HEK293 (cell line): ENCODE measurements around the gene ISG20L2.

ENCODE experiments used
- BCL11A ChIP-seq: fragments of 450-650 bp; formaldehyde crosslinking; IDR thresholded peaks from 2 replicates; pipeline ENCODE4 v1.5.1; 2016; ENCODE audit warnings: low read depth, missing biosample characterization, missing genetic modification characterization
- HOXD13 ChIP-seq: sonication (generic); formaldehyde crosslinking; IDR thresholded peaks from 2 replicates; pipeline ENCODE4 v1.8.0; 2022; ENCODE audit warnings: missing genetic modification reagents, borderline replicate concordance
- IKZF3 ChIP-seq: fragments of 450-650 bp; IDR thresholded peaks from 2 replicates; pipeline ENCODE4 v1.5.0; 2018; ENCODE audit warnings: missing biosample characterization, mild to moderate bottlenecking, missing genetic modification characterization, moderate library complexity
- SP3 ChIP-seq: fragments of 450-650 bp; formaldehyde crosslinking; IDR thresholded peaks from 2 replicates; pipeline ENCODE4 v1.5.1; 2016; ENCODE audit warnings: missing biosample characterization, missing genetic modification characterization
- TCF7L2 ChIP-seq: IDR thresholded peaks from 2 replicates; pipeline ENCODE4 v1.6.1; 2011; ENCODE audit warnings: low read depth, mild to moderate bottlenecking, inconsistent platforms, low read length, moderate library complexity, borderline replicate concordance
- TRIM28 ChIP-seq: IDR thresholded peaks from 2 replicates; pipeline ENCODE4 v1.6.1; 2011; ENCODE audit warnings: low read length, control low read depth, borderline replicate concordance
- WT1 ChIP-seq: fragments of 450-650 bp; formaldehyde crosslinking; IDR thresholded peaks from 2 replicates; pipeline ENCODE4 v1.5.1; 2016; ENCODE audit warnings: missing biosample characterization, missing genetic modification characterization
- ZBTB10 ChIP-seq: fragments of 450-650 bp; formaldehyde crosslinking; IDR thresholded peaks from 2 replicates; pipeline ENCODE4 v1.5.1; 2016; ENCODE audit warnings: missing biosample characterization, missing genetic modification characterization
- ZBTB17 ChIP-seq: fragments of 450-650 bp; formaldehyde crosslinking; IDR thresholded peaks from 2 replicates; pipeline ENCODE4 v1.5.1; 2016; ENCODE audit warnings: missing biosample characterization, missing genetic modification characterization
- ZFHX2 ChIP-seq: fragments of 450-650 bp; formaldehyde crosslinking; conservative IDR thresholded peaks from 2 replicates; pipeline ENCODE4 v1.5.1; 2016; ENCODE audit warnings: missing biosample characterization, missing genetic modification characterization
- ZNF10 ChIP-seq: fragments of 450-650 bp; formaldehyde crosslinking; IDR thresholded peaks from 2 replicates; pipeline ENCODE4 v1.5.1; 2017; ENCODE audit warnings: missing biosample characterization, missing genetic modification characterization
- ZNF169 ChIP-seq: fragments of 450-650 bp; formaldehyde crosslinking; IDR thresholded peaks from 2 replicates; pipeline ENCODE4 v1.5.1; 2016; ENCODE audit warnings: missing biosample characterization, missing genetic modification characterization
- ZNF174 ChIP-seq: fragments of 450-650 bp; formaldehyde crosslinking; IDR thresholded peaks from 2 replicates; pipeline ENCODE4 v1.5.0; 2017; ENCODE audit warnings: missing biosample characterization, mild to moderate bottlenecking, missing genetic modification characterization
- ZNF202 ChIP-seq: fragments of 450-650 bp; formaldehyde crosslinking; IDR thresholded peaks from 2 replicates; pipeline ENCODE4 v1.5.1; 2016; ENCODE audit warnings: missing biosample characterization, missing genetic modification characterization, borderline replicate concordance
- ZNF221 ChIP-seq: fragments of 450-650 bp; formaldehyde crosslinking; IDR thresholded peaks from 2 replicates; pipeline ENCODE4 v1.5.1; 2017; ENCODE audit warnings: missing biosample characterization, missing genetic modification characterization, borderline replicate concordance
- ZNF341 ChIP-seq: fragments of 450-650 bp; formaldehyde crosslinking; IDR thresholded peaks from 2 replicates; pipeline ENCODE4; 2016; ENCODE audit warnings: low read depth, missing biosample characterization, missing genetic modification characterization
- ZNF362 ChIP-seq: fragments of 450-650 bp; formaldehyde crosslinking; IDR thresholded peaks from 2 replicates; pipeline ENCODE4 v1.5.1; 2016; ENCODE audit warnings: missing biosample characterization, missing genetic modification characterization
- ZNF37A ChIP-seq: fragments of 450-650 bp; IDR thresholded peaks from 2 replicates; pipeline ENCODE4 v1.5.1; 2018; ENCODE audit warnings: missing biosample characterization, missing genetic modification characterization
- ZNF600 ChIP-seq: fragments of 450-650 bp; formaldehyde crosslinking; IDR thresholded peaks from 2 replicates; pipeline ENCODE4 v1.5.1; 2016; ENCODE audit warnings: missing biosample characterization, missing genetic modification characterization
- ZNF654 ChIP-seq: fragments of 450-650 bp; formaldehyde crosslinking; IDR thresholded peaks from 2 replicates; pipeline ENCODE4 v1.5.1; 2016; ENCODE audit warnings: low read depth, missing biosample characterization, missing genetic modification characterization
- ZNF785 ChIP-seq: fragments of 450-650 bp; formaldehyde crosslinking; IDR thresholded peaks from 2 replicates; pipeline ENCODE4 v1.5.1; 2016; ENCODE audit warnings: missing biosample characterization, missing genetic modification characterization
- ZNF843 ChIP-seq: fragments of 450-650 bp; formaldehyde crosslinking; IDR thresholded peaks from 2 replicates; pipeline ENCODE4 v1.5.1; 2016; ENCODE audit warnings: missing biosample characterization, missing genetic modification characterization
- ZSCAN5A ChIP-seq: fragments of 450-650 bp; formaldehyde crosslinking; IDR thresholded peaks from 2 replicates; pipeline ENCODE4 v1.5.1; 2016; ENCODE audit warnings: missing biosample characterization, missing genetic modification characterization
- TF ChIP-seq, protein P1 (sequence below): fragments of 450-650 bp; formaldehyde crosslinking; IDR thresholded peaks from 2 replicates; pipeline ENCODE4 v1.5.1; 2016; ENCODE audit warnings: missing biosample characterization, missing genetic modification characterization
- TF ChIP-seq, protein P2 (sequence below): fragments of 450-650 bp; formaldehyde crosslinking; IDR thresholded peaks from 2 replicates; pipeline ENCODE4 v1.5.1; 2016; ENCODE audit warnings: missing biosample characterization, missing genetic modification characterization
- TF ChIP-seq, protein P3 (sequence below): fragments of 450-650 bp; formaldehyde crosslinking; IDR thresholded peaks from 2 replicates; pipeline ENCODE4 v1.5.1; 2016; ENCODE audit warnings: missing biosample characterization, missing genetic modification characterization

ISG20L2 gene

GRCh38 chr1:156705918-156706656, 22.5 kb downstream of the ISG20L2 start (continued):
- TF ChIP-seq ZFHX2: peak; percentile 93
- TF ChIP-seq ZBTB10 (tag by site-specific recombination): peak; percentile 97
- no peak for TF ChIP-seq ZNF843
- TF ChIP-seq ZNF202 (tag by site-specific recombination): no peak
- TF ChIP-seq ZBTB17 (tag by site-specific recombination): peak; percentile 95
- no peak for TF ChIP-seq ZNF362 (tag by site-specific recombination)
- no peak for TF ChIP-seq HOXD13 (CRISPR knock-in tag)
- TF ChIP-seq, protein P1, sequence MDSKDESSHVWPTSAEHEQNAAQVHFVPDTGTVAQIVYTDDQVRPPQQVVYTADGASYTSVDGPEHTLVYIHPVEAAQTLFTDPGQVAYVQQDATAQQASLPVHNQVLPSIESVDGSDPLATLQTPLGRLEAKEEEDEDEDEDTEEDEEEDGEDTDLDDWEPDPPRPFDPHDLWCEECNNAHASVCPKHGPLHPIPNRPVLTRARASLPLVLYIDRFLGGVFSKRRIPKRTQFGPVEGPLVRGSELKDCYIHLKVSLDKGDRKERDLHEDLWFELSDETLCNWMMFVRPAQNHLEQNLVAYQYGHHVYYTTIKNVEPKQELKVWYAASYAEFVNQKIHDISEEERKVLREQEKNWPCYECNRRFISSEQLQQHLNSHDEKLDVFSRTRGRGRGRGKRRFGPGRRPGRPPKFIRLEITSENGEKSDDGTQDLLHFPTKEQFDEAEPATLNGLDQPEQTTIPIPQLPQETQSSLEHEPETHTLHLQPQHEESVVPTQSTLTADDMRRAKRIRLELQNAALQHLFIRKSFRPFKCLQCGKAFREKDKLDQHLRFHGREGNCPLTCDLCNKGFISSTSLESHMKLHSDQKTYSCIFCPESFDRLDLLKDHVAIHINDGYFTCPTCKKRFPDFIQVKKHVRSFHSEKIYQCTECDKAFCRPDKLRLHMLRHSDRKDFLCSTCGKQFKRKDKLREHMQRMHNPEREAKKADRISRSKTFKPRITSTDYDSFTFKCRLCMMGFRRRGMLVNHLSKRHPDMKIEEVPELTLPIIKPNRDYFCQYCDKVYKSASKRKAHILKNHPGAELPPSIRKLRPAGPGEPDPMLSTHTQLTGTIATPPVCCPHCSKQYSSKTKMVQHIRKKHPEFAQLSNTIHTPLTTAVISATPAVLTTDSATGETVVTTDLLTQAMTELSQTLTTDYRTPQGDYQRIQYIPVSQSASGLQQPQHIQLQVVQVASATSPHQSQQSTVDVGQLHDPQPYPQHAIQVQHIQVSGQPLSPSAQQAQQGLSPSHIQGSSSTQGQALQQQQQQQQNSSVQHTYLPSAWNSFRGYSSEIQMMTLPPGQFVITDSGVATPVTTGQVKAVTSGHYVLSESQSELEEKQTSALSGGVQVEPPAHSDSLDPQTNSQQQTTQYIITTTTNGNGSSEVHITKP (tag by site-specific recombination): peak; percentile 49; the same call in 1 of the 2 replicates
- TF ChIP-seq, protein P2, sequence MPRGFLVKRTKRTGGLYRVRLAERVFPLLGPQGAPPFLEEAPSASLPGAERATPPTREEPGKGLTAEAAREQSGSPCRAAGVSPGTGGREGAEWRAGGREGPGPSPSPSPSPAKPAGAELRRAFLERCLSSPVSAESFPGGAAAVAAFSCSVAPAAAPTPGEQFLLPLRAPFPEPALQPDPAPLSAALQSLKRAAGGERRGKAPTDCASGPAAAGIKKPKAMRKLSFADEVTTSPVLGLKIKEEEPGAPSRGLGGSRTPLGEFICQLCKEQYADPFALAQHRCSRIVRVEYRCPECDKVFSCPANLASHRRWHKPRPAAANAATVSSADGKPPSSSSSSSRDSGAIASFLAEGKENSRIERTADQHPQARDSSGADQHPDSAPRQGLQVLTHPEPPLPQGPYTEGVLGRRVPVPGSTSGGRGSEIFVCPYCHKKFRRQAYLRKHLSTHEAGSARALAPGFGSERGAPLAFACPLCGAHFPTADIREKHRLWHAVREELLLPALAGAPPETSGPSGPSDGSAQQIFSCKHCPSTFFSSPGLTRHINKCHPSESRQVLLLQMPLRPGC (tag by site-specific recombination): 0 out of 2 replicates have a peak, but pooled peaks have one; percentile 8
- TF ChIP-seq, protein P3, sequence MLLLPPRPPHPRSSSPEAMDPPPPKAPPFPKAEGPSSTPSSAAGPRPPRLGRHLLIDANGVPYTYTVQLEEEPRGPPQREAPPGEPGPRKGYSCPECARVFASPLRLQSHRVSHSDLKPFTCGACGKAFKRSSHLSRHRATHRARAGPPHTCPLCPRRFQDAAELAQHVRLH (tag by site-specific recombination): no peak; the same call in 1 of the 2 replicates
- TF ChIP-seq SP3 (tag by site-specific recombination): peak; percentile 65; the same call in 1 of the 2 replicates
- 0 out of 2 replicates have a peak, but pooled peaks have one; percentile 12 for TF ChIP-seq ZNF785 (tag by site-specific recombination)
- peak; percentile 86 for TF ChIP-seq ZNF654 (tag by site-specific recombination)
- no peak for TF ChIP-seq ZNF10 (tag by site-specific recombination)
- TF ChIP-seq BCL11A (tag by site-specific recombination): peak; percentile 67
- peak; percentile 85 for TF ChIP-seq WT1
- TF ChIP-seq ZNF169 (tag by site-specific recombination): no peak
- TF ChIP-seq IKZF3 (tag by site-specific recombination): peak; percentile 66
- TF ChIP-seq ZNF221: no peak
- peak; percentile 95 for TF ChIP-seq TCF7L2
- TF ChIP-seq ZNF600 (tag by site-specific recombination): peak; percentile 83
- peak; percentile 45; the same call in 1 of the 2 replicates for TF ChIP-seq TRIM28
- TF ChIP-seq ZNF37A (tag by site-specific recombination): no peak
- TF ChIP-seq ZSCAN5A (tag by site-specific recombination): 0 out of 2 replicates have a peak, but pooled peaks have one; percentile 20
- no peak for TF ChIP-seq ZNF174 (tag by site-specific recombination)
- TF ChIP-seq ZNF341: peak; percentile 31; the same call in 1 of the 2 replicates
